ENCODE data around the gene EIF4E1B. TPM values are rescaled to one million over a fixed set of nuclear protein-coding genes. Genes with fewer than 3 reads are reported as not detected.

The EIF4E1B gene
- total RNA-seq, 1 donor from 2014 or later, result not detected

- no peak for DNase-seq (ENCODE audit: low spot score)
Observed at GRCh38 chr5:176603091-176603490, 27.4 kb upstream of the EIF4E1B start.

- no peak for DNase-seq (ENCODE audit: low spot score)
Observed at GRCh38 chr5:176606032-176606431, 24.4 kb upstream of the EIF4E1B start.

GRCh38 chr5:176606875-176607274 lies 23.6 kb upstream of the EIF4E1B start:
- DNase-seq (ENCODE audit: low spot score), result no peak

DNA sequence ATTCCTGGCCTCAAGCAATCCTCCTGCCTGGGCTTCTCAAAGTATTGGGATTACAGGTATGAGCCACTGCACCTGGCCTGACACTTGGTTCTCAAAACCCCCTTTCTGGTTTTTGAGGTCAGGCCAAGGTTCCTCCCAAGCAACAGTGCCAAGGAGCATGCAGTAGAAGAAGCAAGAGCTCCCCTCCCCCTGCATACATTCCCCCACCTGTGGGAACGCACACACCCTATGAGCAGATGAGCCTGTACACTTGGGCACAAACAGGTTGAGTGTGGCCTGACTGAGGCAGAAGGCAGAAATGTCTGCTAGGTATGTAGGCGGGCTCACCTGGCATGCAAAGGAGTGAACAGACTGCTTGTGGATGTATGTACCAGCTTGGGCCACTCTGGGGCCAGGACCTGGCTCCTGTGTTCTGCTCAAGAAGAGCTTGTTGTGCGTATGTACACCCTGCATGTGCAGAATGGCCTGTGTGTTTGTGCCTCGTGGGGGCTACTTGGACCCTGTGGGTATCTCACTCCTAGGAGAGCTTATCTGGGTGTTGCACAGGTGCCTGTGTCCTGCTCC lies 22.3 kb upstream of the EIF4E1B start:
- DNase-seq (ENCODE audit: low spot score), result no peak

GRCh38 chr5:176608937-176609723 lies 21.3 kb upstream of the EIF4E1B start:
- no peak for DNase-seq (ENCODE audit: low spot score)

DNA sequence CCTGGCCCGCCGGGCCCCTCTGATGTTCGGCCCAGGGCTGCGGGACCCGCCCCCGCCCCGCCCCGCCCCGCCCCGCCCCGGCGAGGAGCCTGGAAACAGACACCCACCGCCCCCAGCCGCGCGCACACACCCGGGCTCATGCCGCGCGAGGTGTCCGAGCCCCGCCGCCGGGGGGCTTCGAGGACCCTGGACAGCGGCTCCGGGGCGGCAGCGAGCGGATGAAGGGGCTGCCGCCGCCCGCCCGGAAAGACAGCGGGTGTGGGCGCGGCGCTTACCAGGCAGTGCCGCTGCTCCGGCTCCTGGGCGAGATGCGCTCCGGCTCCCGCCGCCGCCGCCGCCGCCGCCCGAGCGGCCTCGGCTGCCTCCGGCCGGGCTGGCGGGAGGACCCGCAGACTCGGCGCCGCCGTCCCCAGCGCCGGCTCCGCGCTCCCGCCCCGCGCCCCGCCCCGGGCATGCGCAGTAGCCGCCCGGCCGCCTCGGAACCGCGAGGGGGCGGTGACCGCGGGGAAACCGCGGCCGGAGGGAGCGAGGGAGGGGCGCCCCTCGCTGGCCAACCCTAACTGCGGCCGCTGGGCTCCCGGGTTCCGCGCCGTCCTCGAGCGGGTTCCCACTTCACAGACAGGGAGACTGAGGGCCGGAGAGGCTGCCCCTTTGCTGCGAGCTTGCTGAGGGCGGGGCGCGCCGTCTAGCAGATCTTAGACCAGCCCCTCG lies 20.6 kb upstream of the EIF4E1B start, which contains the start of gene GPRIN1:
TSS of gene GPRIN1 (minus strand) at position 433 of the 711 bp plus-strand sequence. CDS start 10,322 bp downstream, outside the sequence.
- no peak for DNase-seq (ENCODE audit: low spot score)

- no peak for DNase-seq (ENCODE audit: low spot score)
Observed at GRCh38 chr5:176610435-176610773, 20.1 kb upstream of the EIF4E1B start.

- DNase-seq (ENCODE audit: low spot score), result no peak
Observed at GRCh38 chr5:176611435-176611834, 19.0 kb upstream of the EIF4E1B start.

GRCh38 chr5:176612008-176612407 lies 18.5 kb upstream of the EIF4E1B start:
- DNase-seq (ENCODE audit: low spot score), result no peak

DNA sequence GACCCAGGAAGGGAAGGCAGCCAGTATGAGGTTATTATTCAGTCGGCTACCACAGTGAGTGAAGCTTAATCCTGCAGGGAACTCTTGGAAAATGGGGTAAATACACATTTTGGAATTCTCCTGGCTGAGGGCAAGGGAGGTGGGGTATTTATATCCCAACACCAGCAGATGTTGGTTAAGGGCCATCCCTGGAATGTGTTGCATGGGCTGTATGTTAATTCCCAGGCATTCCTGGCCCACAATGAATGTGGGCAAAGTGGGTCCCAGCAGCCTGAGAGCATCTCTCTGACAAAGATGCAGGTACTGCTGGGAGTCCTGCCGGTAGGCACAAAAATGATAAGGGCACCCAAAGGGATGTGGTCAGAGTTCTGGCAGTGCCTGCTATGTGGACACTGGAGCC lies 17.6 kb upstream of the EIF4E1B start:
- DNase-seq (ENCODE audit: low spot score), result no peak

GRCh38 chr5:176614805-176615478 lies 15.5 kb upstream of the EIF4E1B start:
- no peak for DNase-seq (ENCODE audit: low spot score)

DNA sequence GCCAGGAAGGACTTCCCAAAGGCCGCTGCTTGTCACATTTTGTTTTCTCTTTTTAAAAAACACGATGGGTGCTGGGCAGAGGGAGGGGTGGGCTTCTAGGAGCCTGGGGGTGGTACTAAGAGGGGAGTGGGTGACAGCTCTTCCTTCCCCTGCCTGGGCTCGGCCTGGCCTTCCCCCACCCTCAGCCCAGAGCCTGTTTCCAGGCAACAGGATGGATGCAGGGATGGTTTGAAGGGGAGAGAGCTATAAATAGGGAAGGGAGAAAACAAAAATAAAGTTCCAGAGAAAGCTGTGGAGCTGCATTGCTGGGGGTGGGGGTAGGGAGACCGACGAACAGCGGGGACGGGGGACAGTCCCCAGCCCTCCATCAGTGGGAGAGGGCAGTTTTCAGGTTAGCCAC lies 14.0 kb upstream of the EIF4E1B start:
- DNase-seq (ENCODE audit: low spot score), result no peak

DNA sequence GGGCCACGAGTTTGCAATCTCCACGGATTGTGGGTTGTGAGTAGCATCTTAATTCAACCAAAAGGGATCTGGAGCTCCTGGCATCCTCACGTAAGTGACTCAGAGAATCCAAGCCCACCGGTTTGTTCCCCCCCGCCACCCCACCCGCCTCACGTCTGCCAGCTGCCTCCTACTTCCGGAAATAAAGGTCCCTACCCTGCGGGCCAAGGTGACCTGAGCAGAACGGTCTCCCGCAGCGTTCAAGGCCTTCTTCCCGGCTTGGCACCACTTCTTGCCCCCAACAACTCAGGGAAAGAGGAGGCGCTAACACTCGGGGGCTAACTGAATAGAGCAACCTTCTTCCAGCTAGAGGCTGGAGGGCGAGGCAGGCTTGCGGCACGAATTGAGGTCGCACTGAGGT lies 11.7 kb upstream of the EIF4E1B start:
- no peak for DNase-seq (ENCODE audit: low spot score)

DNA sequence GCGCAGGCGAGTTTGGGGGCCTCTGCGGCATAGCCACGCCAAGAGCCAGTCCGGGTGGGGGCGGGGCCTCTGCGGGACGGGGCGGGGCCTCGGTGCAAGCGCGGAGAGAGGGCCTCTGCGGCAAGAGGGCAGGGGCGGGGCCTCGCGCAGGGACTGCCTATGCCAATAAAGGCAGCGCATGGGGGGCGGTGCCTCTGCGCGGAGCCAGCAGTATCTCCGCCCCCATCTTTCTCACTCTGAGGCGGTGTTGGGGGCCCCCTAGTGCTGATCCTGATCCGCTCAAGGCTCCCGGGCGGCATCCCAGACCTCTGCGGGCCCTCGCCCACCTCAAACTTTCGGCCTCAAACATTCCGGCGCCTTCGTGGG lies 11.3 kb upstream of the EIF4E1B start:
- DNase-seq (ENCODE audit: low spot score), result no peak

GRCh38 chr5:176619569-176620332 lies 10.7 kb upstream of the EIF4E1B start:
- no peak for DNase-seq (ENCODE audit: low spot score)

- DNase-seq (ENCODE audit: low spot score), result no peak
Observed at GRCh38 chr5:176620333-176620981, 10.0 kb upstream of the EIF4E1B start.

GRCh38 chr5:176621661-176622079 lies 8.8 kb upstream of the EIF4E1B start:
- DNase-seq (ENCODE audit: low spot score), result no peak

GRCh38 chr5:176624142-176624541 lies 6.3 kb upstream of the EIF4E1B start:
- no peak for DNase-seq (ENCODE audit: low spot score)

DNA sequence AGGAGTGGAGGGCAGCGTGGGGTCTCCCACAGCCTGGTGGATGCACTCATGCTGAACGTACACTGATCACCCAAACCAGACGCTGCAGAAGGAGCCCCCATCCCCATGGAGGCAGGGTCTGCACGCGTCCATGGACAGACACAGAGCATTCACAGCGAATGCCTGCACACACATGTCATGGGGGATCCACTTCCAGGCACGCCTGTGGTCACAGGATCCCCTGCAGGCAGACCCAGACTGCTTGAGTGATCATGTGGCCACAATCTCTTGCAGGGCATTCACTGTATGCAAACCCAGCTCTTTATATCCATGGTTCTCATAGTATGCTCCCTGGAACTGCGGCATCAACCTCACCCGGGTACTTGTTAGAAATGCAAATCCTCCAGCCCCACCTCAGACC lies 5.5 kb upstream of the EIF4E1B start:
- DNase-seq (ENCODE audit: low spot score), result no peak

DNA sequence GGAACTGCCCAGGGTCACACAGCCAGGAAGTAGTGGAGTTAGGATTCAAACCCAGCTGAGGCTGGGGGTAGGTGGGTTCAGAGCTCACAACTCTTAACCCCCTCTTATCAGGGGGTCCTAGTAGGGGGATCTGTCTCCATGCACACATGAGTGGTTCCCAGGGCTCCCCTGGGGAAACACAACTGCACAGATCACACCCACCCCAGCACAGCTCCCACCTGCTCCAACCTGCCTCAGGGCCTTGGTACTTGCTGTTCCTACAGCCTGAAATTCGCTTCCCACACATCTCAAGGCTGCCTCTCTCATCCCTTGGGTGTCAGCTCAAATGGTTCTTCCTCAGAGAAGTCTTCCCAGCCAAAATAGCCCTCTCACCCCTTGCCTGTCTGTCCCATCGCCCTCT lies 5.0 kb upstream of the EIF4E1B start:
- DNase-seq (ENCODE audit: low spot score), result no peak
